IPS-NIHi11 (cell line): ENCODE data around the gene RNF115.

ENCODE experiments used
- DNase-seq: peaks from one replicate; pipeline ENCODE4 v3.0.0; 2012; ENCODE audit warnings: mixed read lengths, low spot score

The RNF115 gene

DNA sequence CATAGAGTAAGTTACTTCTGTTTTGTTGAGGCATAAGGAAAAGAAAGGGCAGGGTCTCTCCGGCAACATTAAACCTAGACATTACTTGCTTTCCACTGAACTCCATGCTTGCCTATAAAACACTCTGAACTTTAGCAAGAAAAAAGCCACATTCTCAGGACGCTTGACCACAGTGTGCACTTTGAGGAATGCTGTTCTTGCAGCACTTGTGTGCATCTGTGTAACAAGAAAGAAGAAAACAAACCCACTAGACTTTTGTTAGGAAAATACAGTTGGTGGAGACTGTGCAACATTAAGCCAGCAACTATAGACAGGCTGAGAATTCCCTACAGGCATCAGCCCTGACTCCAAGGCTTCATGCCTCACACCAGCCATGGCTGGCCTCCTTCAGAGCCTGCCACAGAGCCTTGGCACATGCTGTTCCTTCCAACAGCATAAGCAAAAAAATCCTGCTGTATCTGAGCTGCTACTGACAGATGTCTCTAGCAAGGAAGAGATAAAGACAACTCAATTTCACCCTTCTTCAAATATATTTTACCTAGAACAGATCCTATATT is 122.5 kb downstream of the RNF115 start:
- DNase-seq, result no peak

GRCh38 chr1:145696630-145696960 is 127.3 kb downstream of the RNF115 start:
- no peak for DNase-seq

- DNase-seq, result no peak
Measured at GRCh38 chr1:145695821-145696629, 127.9 kb downstream of the RNF115 start.

DNA sequence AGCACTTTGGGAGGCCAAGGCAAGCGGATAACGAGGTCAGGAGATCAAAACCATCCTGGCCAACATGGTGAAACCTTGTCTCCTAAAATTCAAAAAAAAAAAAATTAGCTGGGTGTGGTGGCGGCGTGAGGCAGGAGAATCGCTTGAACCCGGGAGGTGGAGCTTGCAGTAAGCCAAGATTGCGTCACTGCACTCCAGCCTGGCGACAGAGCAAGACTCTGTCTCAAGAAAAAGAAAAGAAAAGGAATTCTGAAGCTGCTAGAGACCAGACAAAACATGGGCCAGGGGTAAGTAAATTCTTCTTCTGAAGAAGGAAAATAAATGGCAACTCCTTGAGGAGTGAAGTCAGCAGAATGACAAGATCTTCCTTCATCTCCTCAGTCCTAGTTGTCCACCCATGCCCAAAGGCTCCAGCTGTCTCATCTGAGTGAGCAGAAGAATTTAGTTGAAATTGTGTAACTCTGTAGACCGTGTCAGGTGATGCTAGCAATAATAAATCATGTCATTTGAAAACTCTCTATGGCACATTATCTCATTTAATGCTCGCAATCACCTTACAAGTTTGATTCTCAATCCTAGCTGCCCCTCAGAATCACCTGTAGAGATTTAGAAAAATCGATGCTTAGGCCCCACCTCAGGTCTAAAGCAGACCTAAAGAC is 131.0 kb downstream of the RNF115 start:
- no peak for DNase-seq

- DNase-seq, result no peak
Measured at GRCh38 chr1:145690587-145691558, 133.0 kb downstream of the RNF115 start.

- DNase-seq, result no peak
Measured at GRCh38 chr1:145689922-145690321, 134.0 kb downstream of the RNF115 start.

- no peak for DNase-seq
Measured at GRCh38 chr1:145688924-145689323, 135.0 kb downstream of the RNF115 start.
